Measurements from ENCODE around the gene FHIT. TPM values are rescaled to one million over a fixed set of nuclear protein-coding genes. Genes with fewer than 3 reads are reported as not detected.

Gene FHIT
- total RNA-seq, 4 donors from 2014 or later, result 3.5 to 17.0 (median 16.7) TPM

DNA sequence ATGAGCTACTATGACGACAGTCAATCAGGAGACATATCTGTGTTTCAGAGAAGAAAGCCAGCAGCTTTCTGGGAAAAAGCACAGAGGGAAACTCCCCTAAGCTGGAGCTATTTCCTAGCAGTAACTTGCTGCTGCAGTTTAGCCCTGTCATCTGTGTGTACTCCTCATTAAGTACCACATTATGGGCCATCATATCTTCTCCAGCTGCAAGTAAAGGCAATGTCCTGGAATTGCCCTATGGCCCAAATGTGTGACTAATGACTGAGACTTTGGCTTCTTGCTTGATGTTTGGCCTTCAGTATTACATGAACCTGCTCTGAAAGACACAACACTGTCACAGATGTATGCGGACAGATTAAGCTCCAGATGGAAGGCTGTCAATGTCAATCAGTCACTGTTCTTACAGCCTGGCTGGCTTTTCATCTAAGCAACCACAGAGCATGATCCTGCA is 190.8 kb downstream of the FHIT start:
- Histone ChIP-seq H3K4me3 (no peak overlapping the region), H3K27ac (no peak overlapping the region), H3K36me3 (no peaks in the 10 kb centered on the region), H3K27me3 (no peaks in the 10 kb centered on the region), H3K9me3 (no peaks in the 10 kb centered on the region), H3K4me1 (no peaks in the 10 kb centered on the region)
- TF ChIP-seq POLR2A (IDR thresholded peaks at IDR 0.05), result no peak
- TF ChIP-seq, protein P1, sequence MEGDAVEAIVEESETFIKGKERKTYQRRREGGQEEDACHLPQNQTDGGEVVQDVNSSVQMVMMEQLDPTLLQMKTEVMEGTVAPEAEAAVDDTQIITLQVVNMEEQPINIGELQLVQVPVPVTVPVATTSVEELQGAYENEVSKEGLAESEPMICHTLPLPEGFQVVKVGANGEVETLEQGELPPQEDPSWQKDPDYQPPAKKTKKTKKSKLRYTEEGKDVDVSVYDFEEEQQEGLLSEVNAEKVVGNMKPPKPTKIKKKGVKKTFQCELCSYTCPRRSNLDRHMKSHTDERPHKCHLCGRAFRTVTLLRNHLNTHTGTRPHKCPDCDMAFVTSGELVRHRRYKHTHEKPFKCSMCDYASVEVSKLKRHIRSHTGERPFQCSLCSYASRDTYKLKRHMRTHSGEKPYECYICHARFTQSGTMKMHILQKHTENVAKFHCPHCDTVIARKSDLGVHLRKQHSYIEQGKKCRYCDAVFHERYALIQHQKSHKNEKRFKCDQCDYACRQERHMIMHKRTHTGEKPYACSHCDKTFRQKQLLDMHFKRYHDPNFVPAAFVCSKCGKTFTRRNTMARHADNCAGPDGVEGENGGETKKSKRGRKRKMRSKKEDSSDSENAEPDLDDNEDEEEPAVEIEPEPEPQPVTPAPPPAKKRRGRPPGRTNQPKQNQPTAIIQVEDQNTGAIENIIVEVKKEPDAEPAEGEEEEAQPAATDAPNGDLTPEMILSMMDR (IDR thresholded peaks at IDR 0.05), result no peak
- DNase-seq, result peak in 1 of 3 donors; percentile 45

- DNase-seq, result no peak
- Histone ChIP-seq H3K9me3 (no peaks in the 10 kb centered on the region), H3K27me3 (no peaks in the 10 kb centered on the region), H3K27ac (no peak overlapping the region), H3K4me1 (no peaks in the 10 kb centered on the region), H3K36me3 (no peaks in the 10 kb centered on the region), H3K4me3 (no peak overlapping the region)
- TF ChIP-seq, protein P1 (IDR thresholded peaks at IDR 0.05), result no peak
- no peak for TF ChIP-seq POLR2A (IDR thresholded peaks at IDR 0.05)
These were observed 192.4 kb downstream of the FHIT start for GRCh38 chr3:61058836-61059235.

- Histone ChIP-seq H3K36me3 (no peaks in the 10 kb centered on the region), H3K27ac (no peak overlapping the region), H3K27me3 (no peaks in the 10 kb centered on the region), H3K9me3 (no peaks in the 10 kb centered on the region), H3K4me1 (no peaks in the 10 kb centered on the region), H3K4me3 (no peak overlapping the region)
- TF ChIP-seq POLR2A (IDR thresholded peaks at IDR 0.05), result no peak
- TF ChIP-seq, protein P1 (IDR thresholded peaks at IDR 0.05), result no peak
- DNase-seq, result no peak
These were observed 193.8 kb downstream of the FHIT start for GRCh38 chr3:61057464-61057863.

DNA sequence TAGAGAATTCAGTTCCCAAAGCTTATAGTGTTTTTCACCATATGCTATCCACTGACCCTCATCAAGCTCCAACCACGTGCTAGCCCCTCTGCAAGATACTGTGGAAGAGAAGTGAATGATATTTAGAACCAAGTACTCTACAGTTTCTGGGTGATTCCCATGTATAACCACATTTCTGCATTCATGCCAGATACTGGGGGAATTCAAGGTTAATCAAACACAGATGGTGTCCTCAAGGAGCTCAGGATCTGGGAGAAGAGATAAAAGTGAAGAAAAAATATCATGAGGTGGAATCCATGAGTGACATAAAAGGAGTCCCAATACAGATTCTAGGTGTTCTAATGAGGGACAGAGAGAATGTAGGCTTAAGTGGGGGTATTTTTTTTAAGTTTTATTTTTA is 195.8 kb downstream of the FHIT start:
- no peak for DNase-seq
- TF ChIP-seq, protein P1 (IDR thresholded peaks at IDR 0.05), result no peak
- no peak for TF ChIP-seq POLR2A (IDR thresholded peaks at IDR 0.05)
- Histone ChIP-seq H3K4me1 (no peaks in the 10 kb centered on the region), H3K9me3 (no peaks in the 10 kb centered on the region), H3K27ac (no peak overlapping the region), H3K27me3 (no peaks in the 10 kb centered on the region), H3K4me3 (no peak overlapping the region), H3K36me3 (no peaks in the 10 kb centered on the region)

GRCh38 chr3:61053781-61054496 is 197.3 kb downstream of the FHIT start:
- H3K27ac ChIP-seq, result no peak overlapping the region
- no peaks in the 10 kb centered on the region for H3K27me3 ChIP-seq
- no peak for DNase-seq
- H3K4me3 ChIP-seq, result no peak overlapping the region
- no peaks in the 10 kb centered on the region for H3K36me3 ChIP-seq
- H3K4me1 ChIP-seq, result no peaks in the 10 kb centered on the region
- TF ChIP-seq, protein P1 (IDR thresholded peaks at IDR 0.05), result no peak
- TF ChIP-seq POLR2A (IDR thresholded peaks at IDR 0.05), result no peak
- H3K9me3 ChIP-seq, result no peaks in the 10 kb centered on the region

Data from Peyer's patch (tissue), 4 donors.